HG03558 (cell line): ENCODE data around the gene ISG20.
"Not testable (repeated sequence)": the region's sequence is repeated elsewhere in the genome, so short reads cannot be mapped to it uniquely, and the experiment has no call there.

Experiments
- ATAC-seq: cut with Tn5 transposase; IDR thresholded peaks from one replicate; pipeline ENCODE4 v1.9.1; 2021; ENCODE audit warnings: moderate number of reproducible peaks; ENCODE audit not compliant: unreplicated experiment; ENCODE audit errors: extremely low read depth

Gene ISG20

DNA sequence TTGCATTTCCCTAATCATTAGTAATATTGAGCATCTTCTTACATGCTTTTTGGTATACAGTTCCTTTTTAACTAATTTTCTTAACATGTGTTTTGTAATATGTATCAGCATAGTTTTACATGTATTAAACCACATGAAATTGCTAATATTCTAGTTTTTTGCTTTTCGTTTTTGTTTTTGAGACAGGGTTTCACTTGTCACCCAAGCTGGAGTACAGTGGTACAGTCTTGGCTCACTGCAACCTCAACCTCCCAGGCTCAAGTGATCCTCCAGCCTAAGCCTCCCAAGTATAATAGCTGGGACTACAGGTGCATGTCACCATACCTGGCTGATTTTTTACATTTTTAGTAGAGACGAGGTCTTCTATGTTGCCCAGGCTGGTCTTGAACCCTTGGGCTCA is 4.4 kb upstream of the ISG20 start:
- ATAC-seq, result no peak

DNA sequence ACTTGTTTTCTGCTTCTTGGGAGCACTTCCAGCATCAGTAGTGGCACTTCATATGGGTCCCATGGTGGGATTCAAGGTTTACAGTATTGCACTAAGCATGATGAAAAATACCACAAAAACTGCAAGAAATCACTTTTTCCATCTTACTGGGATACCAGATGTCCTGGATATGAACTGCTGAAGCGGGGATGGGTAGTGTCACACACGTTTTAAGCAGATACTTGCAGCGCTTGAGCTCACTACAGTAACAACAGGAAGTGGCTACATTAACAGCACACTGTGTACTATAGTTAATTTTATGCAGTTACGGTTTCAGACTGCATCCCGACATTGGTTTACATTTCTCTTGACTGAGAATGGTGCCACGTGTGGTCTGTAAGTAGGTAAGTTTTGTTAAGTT is 3.5 kb upstream of the ISG20 start:
- peak; percentile 22 for ATAC-seq

GRCh38 chr15:88636050-88636449 is 2.8 kb upstream of the ISG20 start:
- ATAC-seq, result no peak

GRCh38 chr15:88636654-88637053 is 2.2 kb upstream of the ISG20 start:
- no peak for ATAC-seq

GRCh38 chr15:88637436-88637835 is 1.4 kb upstream of the ISG20 start:
- no peak for ATAC-seq

DNA sequence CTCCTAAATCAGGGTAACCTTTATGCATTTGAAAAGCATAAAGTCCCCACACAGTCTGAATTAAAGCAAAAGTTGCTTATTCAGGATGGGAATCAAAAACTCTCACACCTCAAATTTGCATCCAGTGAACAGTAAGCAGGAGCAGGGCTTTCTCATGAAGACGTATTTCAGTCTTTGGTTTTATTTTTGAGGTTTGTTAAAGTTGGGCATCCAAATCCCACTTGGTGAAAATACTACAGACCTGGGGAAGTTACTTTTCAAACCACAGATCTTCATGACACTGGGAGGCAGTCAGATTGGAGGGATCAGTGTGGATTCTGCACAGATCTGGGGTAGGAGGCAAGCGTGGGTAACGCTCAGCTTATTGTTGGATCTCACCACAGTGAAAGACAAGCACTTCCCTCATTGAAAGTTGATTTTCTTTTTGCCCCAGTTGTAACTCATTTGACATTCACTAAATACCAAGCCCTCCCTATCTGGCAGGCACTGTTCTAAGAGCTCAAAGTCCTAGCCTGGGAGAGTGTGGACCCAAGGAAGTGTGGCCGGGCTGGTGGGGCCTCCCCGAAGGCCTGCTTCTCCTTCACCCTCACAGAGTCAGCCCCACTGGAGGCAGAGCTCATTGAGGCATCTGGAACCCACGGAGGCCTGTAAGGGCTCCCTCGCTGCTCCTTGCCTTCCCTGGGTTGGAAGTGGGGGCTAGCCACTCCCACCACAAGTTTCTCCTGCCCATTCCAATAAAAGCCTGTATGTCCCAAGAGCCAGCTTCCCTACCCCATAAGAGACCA is 783 bp upstream of the ISG20 start:
- ATAC-seq, result no peak

DNA sequence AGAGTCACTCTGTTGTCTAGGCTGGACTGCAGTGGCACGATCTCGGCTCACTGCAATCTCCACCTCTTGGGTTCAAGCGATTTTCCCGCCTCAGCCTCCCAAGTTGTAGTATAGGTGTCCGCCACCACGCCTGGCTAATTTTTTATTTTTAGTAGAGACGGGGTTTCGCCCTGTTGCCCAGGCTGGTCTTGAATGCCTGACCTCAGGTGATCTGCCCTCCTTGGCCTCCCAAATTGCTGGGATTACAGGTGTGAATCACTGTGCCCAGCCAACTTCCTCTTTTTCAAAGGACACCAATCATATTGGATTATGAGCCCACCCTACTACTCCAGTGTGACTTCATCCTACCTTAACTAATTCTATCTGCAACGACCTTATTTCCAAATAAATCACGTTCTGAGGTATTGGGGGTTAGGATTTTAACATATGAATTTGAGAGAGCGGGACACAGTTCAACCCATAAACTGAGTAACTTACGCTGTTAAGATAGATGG is 3.2 kb downstream of the ISG20 start:
- no peak for ATAC-seq

- ATAC-seq, result not testable (repeated sequence)
Observed at GRCh38 chr15:88642514-88642913, 3.7 kb downstream of the ISG20 start.

DNA sequence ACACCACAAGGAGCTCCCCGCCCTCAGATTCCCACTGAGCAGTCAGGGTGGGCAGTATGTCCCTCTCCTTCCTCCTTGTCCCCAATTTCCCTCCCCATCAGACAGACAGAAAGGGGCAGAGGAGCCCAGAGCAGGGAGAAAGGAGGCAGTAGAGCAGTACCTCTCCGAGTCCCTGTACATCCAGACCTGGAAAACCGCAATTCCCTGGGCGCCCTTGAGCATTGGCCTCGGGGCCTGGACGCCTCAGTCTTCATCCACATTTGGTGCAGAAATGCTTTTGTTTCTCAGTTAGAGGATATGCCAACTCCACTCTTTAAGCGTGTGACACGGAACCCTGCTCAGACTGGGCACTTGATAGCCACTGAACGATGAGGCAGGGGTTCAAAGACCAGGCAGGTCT is 5.9 kb downstream of the ISG20 start:
- no peak for ATAC-seq

DNA sequence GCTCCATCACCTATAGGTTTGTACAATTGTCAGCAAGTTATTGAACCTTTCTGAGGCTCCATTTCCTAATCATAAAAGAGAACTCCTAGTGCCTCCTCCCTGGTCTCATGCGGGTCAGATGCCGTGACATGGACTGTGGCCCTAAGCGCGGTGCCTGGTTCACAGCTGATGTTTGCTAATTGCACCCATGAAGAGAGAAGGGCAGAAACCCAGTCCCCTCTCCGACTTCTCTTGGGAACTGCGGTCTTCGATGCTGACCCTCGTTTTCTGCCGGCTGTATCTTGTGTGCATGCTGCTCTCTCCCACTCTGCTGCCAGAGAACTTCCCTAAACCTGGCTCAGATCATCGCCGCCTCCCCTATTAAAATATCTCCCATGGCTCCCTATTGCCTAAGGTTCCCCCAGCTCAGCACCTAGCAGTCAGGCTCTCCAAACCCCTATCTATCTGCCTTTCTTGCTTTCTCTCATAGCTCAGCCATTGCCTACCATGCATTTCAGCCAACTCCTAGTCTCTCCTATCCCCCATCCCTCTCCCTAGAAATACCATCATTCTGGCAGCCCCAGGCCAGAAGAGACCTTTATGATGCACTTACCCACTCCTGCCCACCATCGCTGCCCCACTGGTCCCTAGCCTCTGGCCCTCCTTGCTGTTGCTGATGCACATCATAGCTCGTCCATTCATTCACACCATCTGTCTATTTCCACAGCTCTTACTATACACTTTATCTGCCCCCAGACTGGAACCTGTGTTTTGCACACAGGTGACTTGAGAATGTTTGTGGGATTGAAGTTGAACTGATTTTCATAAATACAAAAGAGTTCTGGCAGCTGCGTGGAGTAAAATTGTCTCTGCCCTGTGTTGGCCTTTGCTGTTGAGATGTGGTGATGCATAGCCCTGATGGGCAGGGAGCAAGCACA is 6.6 kb downstream of the ISG20 start:
- no peak for ATAC-seq

DNA sequence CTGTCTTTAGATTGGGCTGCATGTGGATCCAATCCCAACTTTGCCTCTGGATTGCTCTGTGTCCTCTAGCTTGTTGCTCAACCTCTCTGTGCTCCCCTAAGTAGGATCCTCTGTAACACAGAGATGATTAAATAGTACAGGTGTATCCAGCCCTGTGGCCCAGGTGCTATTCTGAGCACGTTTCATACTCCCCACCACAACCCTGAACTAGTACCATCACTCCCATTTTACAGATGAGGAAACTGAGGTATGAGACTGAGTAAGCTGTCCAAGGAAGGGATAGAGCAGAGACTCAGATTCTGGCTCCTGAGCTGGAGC is 7.2 kb downstream of the ISG20 start:
- no peak for ATAC-seq

GRCh38 chr15:88646951-88647350 is 8.1 kb downstream of the ISG20 start:
- no peak for ATAC-seq

GRCh38 chr15:88647351-88648105 is 8.7 kb downstream of the ISG20 start:
- ATAC-seq, result no peak

GRCh38 chr15:88648357-88649214 is 9.8 kb downstream of the ISG20 start:
- ATAC-seq, result no peak

GRCh38 chr15:88649286-88649733 is 10.5 kb downstream of the ISG20 start:
- ATAC-seq, result no peak

DNA sequence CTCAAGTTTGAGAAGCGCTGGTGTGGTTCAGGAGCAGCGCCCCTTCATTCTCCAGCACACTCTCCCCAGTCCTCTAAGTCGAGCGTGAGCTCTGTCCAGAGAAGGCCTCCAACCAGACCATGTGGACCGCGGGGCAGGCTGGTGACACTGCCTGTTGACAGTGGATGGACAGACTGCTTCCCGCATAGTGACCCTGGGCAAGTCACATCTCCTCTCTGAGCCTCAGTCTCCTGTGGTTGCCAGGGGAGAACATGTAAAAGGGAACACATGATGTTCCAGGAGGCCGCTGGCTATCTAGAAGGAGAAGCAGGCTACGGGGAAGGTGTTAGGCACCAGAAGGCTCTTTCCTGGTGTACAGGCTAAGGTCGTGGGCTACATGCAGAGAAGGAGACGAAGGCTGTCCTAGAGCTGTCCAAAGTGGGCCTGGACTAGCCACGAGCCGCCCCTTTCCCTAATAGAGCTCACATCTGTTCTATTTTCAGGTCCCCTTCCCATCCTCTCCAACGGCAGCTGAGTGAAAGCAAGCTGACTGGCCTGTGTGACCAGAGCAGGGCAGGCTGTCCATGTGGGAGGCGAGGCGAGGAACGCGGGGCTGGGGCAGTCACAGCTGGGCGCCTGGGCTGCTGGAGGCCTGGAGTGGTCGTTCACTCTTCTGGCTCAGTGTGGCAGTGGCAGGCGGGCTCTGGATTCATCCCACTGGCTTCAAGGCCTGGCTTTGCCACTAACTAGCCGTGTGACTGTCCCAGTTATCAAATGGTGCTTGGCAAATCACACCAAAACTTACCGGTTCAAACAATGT is 11.1 kb downstream of the ISG20 start:
- ATAC-seq, result no peak

GRCh38 chr15:88650556-88650955 is 11.7 kb downstream of the ISG20 start:
- no peak for ATAC-seq

- ATAC-seq, result no peak
Observed at GRCh38 chr15:88651136-88651732, 12.4 kb downstream of the ISG20 start.

DNA sequence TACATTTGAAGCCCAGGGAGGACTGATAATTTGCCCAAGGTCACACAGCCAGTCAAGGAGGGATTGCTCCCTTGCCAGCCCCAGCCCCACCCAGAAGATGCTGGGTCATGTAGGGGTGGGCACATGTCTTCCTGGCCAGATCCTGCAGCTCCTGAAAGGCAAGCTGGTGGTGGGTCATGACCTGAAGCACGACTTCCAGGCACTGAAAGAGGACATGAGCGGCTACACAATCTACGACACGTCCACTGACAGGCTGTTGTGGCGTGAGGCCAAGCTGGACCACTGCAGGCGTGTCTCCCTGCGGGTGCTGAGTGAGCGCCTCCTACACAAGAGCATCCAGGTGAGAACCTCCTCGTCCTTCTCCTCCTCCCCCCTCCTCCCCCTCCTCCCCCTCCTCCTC is 13.2 kb downstream of the ISG20 start:
- no peak for ATAC-seq
